Measurements from ENCODE around the gene OR11A1.
"Not testable (repeated sequence)": the region's sequence is repeated elsewhere in the genome, so short reads cannot be mapped to it uniquely, and the experiment has no call there.

OR11A1 gene

GRCh38 chr6:29447670-29448069 lies 9.2 kb downstream of the OR11A1 start:
- in situ Hi-C loops (cut with MboI; ENCODE audit: low sequenced_read_pairs, unreplicated experiment): no loop called here
- TF ChIP-seq CTCF (IDR thresholded peaks at IDR 0.05; ENCODE audit: borderline replicate concordance, control extremely low read depth, extremely low read depth, insufficient read depth, missing control alignments): no peak
- no peak for DNase-seq (ENCODE audit: low spot score)

GRCh38 chr6:29444031-29444430 lies 12.8 kb downstream of the OR11A1 start:
- DNase-seq (ENCODE audit: low spot score); in situ Hi-C loops (cut with MboI; ENCODE audit: low sequenced_read_pairs, unreplicated experiment): not testable (repeated sequence)

- no peak for TF ChIP-seq CTCF (IDR thresholded peaks at IDR 0.05; ENCODE audit: borderline replicate concordance, control extremely low read depth, extremely low read depth, insufficient read depth, missing control alignments)
- in situ Hi-C loops (cut with MboI; ENCODE audit: low sequenced_read_pairs, unreplicated experiment): no loop called here
- no peak for DNase-seq (ENCODE audit: low spot score)
Observed at GRCh38 chr6:29442719-29443118, 14.2 kb downstream of the OR11A1 start.

GRCh38 chr6:29439006-29439405 lies 17.9 kb downstream of the OR11A1 start, which contains the start of gene OR10C1:
Gene OR10C1, plus strand, starts transcription at chr6:29439306. Its CDS starts 710 bp downstream, at chr6:29440016.
- DNase-seq (ENCODE audit: low spot score): no peak
- in situ Hi-C loops (cut with MboI; ENCODE audit: low sequenced_read_pairs, unreplicated experiment): no loop called here
- TF ChIP-seq CTCF (IDR thresholded peaks at IDR 0.05; ENCODE audit: borderline replicate concordance, control extremely low read depth, extremely low read depth, insufficient read depth, missing control alignments): no peak

GRCh38 chr6:29436730-29437129 lies 20.1 kb downstream of the OR11A1 start:
- in situ Hi-C loops (cut with MboI; ENCODE audit: low sequenced_read_pairs, unreplicated experiment); DNase-seq (ENCODE audit: low spot score): not testable (repeated sequence)

- TF ChIP-seq CTCF (IDR thresholded peaks at IDR 0.05; ENCODE audit: borderline replicate concordance, control extremely low read depth, extremely low read depth, insufficient read depth, missing control alignments): no peak
- no peak for DNase-seq (ENCODE audit: low spot score)
- in situ Hi-C loops (cut with MboI; ENCODE audit: low sequenced_read_pairs, unreplicated experiment): no loop called here
Observed at GRCh38 chr6:29426654-29427053, 30.2 kb downstream of the OR11A1 start.

- TF ChIP-seq CTCF (IDR thresholded peaks at IDR 0.05; ENCODE audit: borderline replicate concordance, control extremely low read depth, extremely low read depth, insufficient read depth, missing control alignments): no peak
- no peak for DNase-seq (ENCODE audit: low spot score)
- in situ Hi-C loops (cut with MboI; ENCODE audit: low sequenced_read_pairs, unreplicated experiment): no loop called here
Observed at GRCh38 chr6:29425075-29425474, 31.8 kb downstream of the OR11A1 start.

GRCh38 chr6:29424575-29424974 lies 32.3 kb downstream of the OR11A1 start:
- in situ Hi-C loops (cut with MboI; ENCODE audit: low sequenced_read_pairs, unreplicated experiment): no loop called here
- no peak for DNase-seq (ENCODE audit: low spot score)

More at GRCh38 chr6:29424575-29424974, 32.3 kb downstream of the OR11A1 start:
- no peak for TF ChIP-seq CTCF (IDR thresholded peaks at IDR 0.05; ENCODE audit: borderline replicate concordance, control extremely low read depth, extremely low read depth, insufficient read depth, missing control alignments)

Data from GM13976 (cell line).